HPDE6-E6E7 (cell line): ENCODE measurements around the gene CERS6.

ENCODE experiments used
- DNase-seq: peaks from one replicate; pipeline ENCODE4 v3.0.0; 2011; ENCODE audit warnings: missing footprints; ENCODE audit errors: extremely low spot score

Gene CERS6

GRCh38 chr2:168443818-168444217 lies 12.3 kb upstream of the CERS6 start:
- DNase-seq: no peak

GRCh38 chr2:168445960-168446359 lies 10.1 kb upstream of the CERS6 start:
- no peak for DNase-seq

- no peak for DNase-seq
These were observed 7.1 kb upstream of the CERS6 start for GRCh38 chr2:168448980-168449379.

- no peak for DNase-seq
These were observed 6.7 kb upstream of the CERS6 start for GRCh38 chr2:168449419-168449818.

- no peak for DNase-seq
These were observed 5.9 kb upstream of the CERS6 start for GRCh38 chr2:168450171-168450570.

- no peak for DNase-seq
These were observed 5.3 kb upstream of the CERS6 start for GRCh38 chr2:168450732-168451131.

GRCh38 chr2:168452781-168453180 lies 3.3 kb upstream of the CERS6 start:
- no peak for DNase-seq

GRCh38 chr2:168453404-168453803 lies 2.7 kb upstream of the CERS6 start:
- DNase-seq: no peak

GRCh38 chr2:168454737-168455644 lies 1.1 kb upstream of the CERS6 start:
- DNase-seq: no peak

- no peak for DNase-seq
These were observed 583 bp downstream of the CERS6 start for GRCh38 chr2:168456521-168457189.

GRCh38 chr2:168457190-168457895 lies 1.3 kb downstream of the CERS6 start:
- DNase-seq: no peak

GRCh38 chr2:168458139-168458538 lies 2.1 kb downstream of the CERS6 start:
- no peak for DNase-seq

- DNase-seq: no peak
These were observed 3.2 kb downstream of the CERS6 start for GRCh38 chr2:168459256-168459655.

GRCh38 chr2:168460571-168460970 lies 4.5 kb downstream of the CERS6 start:
- no peak for DNase-seq

- no peak for DNase-seq
These were observed 5.3 kb downstream of the CERS6 start for GRCh38 chr2:168461178-168461941.

- DNase-seq: no peak
These were observed 5.9 kb downstream of the CERS6 start for GRCh38 chr2:168461942-168462331.

GRCh38 chr2:168462543-168463045 lies 6.5 kb downstream of the CERS6 start:
- no peak for DNase-seq

GRCh38 chr2:168465594-168465993 lies 9.5 kb downstream of the CERS6 start:
- DNase-seq: no peak

- no peak for DNase-seq
These were observed 10.2 kb downstream of the CERS6 start for GRCh38 chr2:168466190-168466737.

- no peak for DNase-seq
These were observed 10.9 kb downstream of the CERS6 start for GRCh38 chr2:168466834-168467565.

- DNase-seq: no peak
These were observed 11.7 kb downstream of the CERS6 start for GRCh38 chr2:168467729-168468128.
